ENCODE data around the gene PIGS.

GRCh38 chr17:28584434-28584833, 13.1 kb upstream of the PIGS start:
- no peak for TF ChIP-seq POLR2A (IDR thresholded peaks at IDR 0.05; ENCODE audit: low read depth, low read length)
- no peak for TF ChIP-seq POLR2AphosphoS5 (IDR thresholded peaks at IDR 0.05; ENCODE audit: low read depth, low read length)
- TF ChIP-seq TAF1 (IDR thresholded peaks at IDR 0.05; ENCODE audit: low read depth, low read length): no peak
- no peak for TF ChIP-seq SPI1 (IDR thresholded peaks at IDR 0.05; ENCODE audit: low read depth, low read length)
- no peak for TF ChIP-seq PAX5 (IDR thresholded peaks at IDR 0.05; ENCODE audit: insufficient read depth, low read length, severe bottlenecking)
- TF ChIP-seq POU2F2 (IDR thresholded peaks at IDR 0.05; ENCODE audit: low read depth, low read length): no peak
